Activated B cell treated with CpG ODN at 0.5 μM for 24 hours (primary cell): ENCODE results near the gene PHACTR3. TPM values are rescaled to one million over a fixed set of nuclear protein-coding genes. Genes with fewer than 3 reads are reported as not detected.

Experiments used
- ATAC-seq: fragments of 200-7000 bp; cut with Tn5 transposase; one replicate; pipeline ENCODE4 v1.10.0; 2021; ENCODE audit warnings: low read depth, mild to moderate bottlenecking, moderate library complexity
- CTCF ChIA-PET: fragments of 350-600 bp; sonication (Branson Sonifier 250); formaldehyde crosslinking; loops from one replicate; lab custom pipeline; 2021; ENCODE audit warnings: antibody characterized with exemption; lab: Charles Lee
- POLR2A ChIA-PET: fragments of 350-600 bp; sonication (Branson Sonifier 250); formaldehyde crosslinking; loops from one replicate; lab custom pipeline; 2021; ENCODE audit warnings: antibody characterized with exemption; lab: Charles Lee
- DNase-seq: peaks from one replicate; pipeline ENCODE4 v3.0.0; 2022
- H3K27ac Mint-ChIP-seq: one replicate; pipeline ENCODE4 v1.8.0; 2020; ENCODE audit warnings: mixed read lengths
- H3K27me3 Mint-ChIP-seq: one replicate; pipeline ENCODE4 v1.8.0; 2021; ENCODE audit warnings: mixed read lengths
- H3K36me3 Mint-ChIP-seq: one replicate; pipeline ENCODE4 v1.8.0; 2021; ENCODE audit warnings: low read depth, mixed read lengths
- H3K4me1 Mint-ChIP-seq: one replicate; pipeline ENCODE4 v1.8.0; 2021; ENCODE audit warnings: mixed read lengths
- H3K4me3 Mint-ChIP-seq: one replicate; pipeline ENCODE4 v1.8.0; 2020; ENCODE audit warnings: mild to moderate bottlenecking, mixed read lengths
- H3K9me3 Mint-ChIP-seq: one replicate; pipeline ENCODE4 v1.8.0; 2020; ENCODE audit warnings: mixed read lengths
- intact Hi-C: fragments of 100-400 bp; cut with micrococcal nuclease; formaldehyde crosslinking; loops from one replicate; pipeline ENCODE4 v1.15.1; 2024
- total RNA-seq: library from RNA; stranded (reverse); gene quantifications from 2 replicates; pipeline ENCODE4 v1.2.3, GENCODE V29; 2022
- TF ChIP-seq, protein P1 (sequence below): fragments of 200-600 bp; IDR thresholded peaks from one replicate; pipeline ENCODE4 v1.8.0; 2022; ENCODE audit warnings: antibody characterized with exemption, mild to moderate bottlenecking

The PHACTR3 gene
- total RNA-seq, 1 donor from 2014 or later, result not detected

- CTCF ChIA-PET, result no interaction called here
- intact Hi-C loops, result no loop called here
- no peaks in the 10 kb centered on the region for H3K9me3 Mint-ChIP-seq
- no peak for ATAC-seq
- no peak for DNase-seq
- TF ChIP-seq, protein P1, sequence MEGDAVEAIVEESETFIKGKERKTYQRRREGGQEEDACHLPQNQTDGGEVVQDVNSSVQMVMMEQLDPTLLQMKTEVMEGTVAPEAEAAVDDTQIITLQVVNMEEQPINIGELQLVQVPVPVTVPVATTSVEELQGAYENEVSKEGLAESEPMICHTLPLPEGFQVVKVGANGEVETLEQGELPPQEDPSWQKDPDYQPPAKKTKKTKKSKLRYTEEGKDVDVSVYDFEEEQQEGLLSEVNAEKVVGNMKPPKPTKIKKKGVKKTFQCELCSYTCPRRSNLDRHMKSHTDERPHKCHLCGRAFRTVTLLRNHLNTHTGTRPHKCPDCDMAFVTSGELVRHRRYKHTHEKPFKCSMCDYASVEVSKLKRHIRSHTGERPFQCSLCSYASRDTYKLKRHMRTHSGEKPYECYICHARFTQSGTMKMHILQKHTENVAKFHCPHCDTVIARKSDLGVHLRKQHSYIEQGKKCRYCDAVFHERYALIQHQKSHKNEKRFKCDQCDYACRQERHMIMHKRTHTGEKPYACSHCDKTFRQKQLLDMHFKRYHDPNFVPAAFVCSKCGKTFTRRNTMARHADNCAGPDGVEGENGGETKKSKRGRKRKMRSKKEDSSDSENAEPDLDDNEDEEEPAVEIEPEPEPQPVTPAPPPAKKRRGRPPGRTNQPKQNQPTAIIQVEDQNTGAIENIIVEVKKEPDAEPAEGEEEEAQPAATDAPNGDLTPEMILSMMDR, result no peak
- H3K27me3 Mint-ChIP-seq, result no peaks in the 10 kb centered on the region
- H3K4me1 Mint-ChIP-seq, result no peaks in the 10 kb centered on the region
- POLR2A ChIA-PET, result no interaction called here
- no peaks in the 10 kb centered on the region for H3K36me3 Mint-ChIP-seq
- H3K4me3 Mint-ChIP-seq, result no peak overlapping the region
- no peak overlapping the region for H3K27ac Mint-ChIP-seq
Measured at GRCh38 chr20:59810449-59811187, 206.3 kb downstream of the PHACTR3 start.

DNA sequence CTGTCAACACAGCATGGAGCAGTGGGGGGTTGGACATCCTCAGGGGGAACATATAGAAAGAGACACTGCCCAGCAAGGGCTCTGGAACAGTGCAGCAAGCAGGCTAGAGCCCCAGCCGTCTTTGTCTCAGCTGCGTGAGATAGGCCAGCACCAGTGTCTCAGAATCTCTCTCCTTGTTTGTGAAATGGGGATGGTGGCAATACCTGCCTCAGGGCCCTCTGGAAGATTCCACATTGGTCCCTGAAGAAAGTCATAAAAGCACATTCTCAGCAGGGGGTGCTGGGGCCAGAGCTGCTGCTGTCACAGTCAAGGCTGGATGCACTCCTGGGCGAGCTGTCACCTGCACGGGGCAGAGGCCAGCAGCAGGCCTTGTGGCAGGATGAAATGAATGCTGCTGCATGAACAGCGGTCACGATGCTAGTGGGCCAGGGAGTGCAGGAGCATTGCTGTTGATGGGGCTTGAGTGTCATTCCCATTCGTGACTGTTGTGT is 207.4 kb downstream of the PHACTR3 start:
- intact Hi-C loops, result no loop called here
- CTCF ChIA-PET, result no interaction called here
- Mint-ChIP-seq H3K27ac (no peak overlapping the region), H3K36me3 (no peaks in the 10 kb centered on the region), H3K4me3 (no peak overlapping the region), H3K4me1 (no peaks in the 10 kb centered on the region), H3K27me3 (no peaks in the 10 kb centered on the region), H3K9me3 (no peaks in the 10 kb centered on the region)
- no peak for DNase-seq
- TF ChIP-seq, protein P1, result no peak
- ATAC-seq, result no peak
- POLR2A ChIA-PET, result no interaction called here

DNA sequence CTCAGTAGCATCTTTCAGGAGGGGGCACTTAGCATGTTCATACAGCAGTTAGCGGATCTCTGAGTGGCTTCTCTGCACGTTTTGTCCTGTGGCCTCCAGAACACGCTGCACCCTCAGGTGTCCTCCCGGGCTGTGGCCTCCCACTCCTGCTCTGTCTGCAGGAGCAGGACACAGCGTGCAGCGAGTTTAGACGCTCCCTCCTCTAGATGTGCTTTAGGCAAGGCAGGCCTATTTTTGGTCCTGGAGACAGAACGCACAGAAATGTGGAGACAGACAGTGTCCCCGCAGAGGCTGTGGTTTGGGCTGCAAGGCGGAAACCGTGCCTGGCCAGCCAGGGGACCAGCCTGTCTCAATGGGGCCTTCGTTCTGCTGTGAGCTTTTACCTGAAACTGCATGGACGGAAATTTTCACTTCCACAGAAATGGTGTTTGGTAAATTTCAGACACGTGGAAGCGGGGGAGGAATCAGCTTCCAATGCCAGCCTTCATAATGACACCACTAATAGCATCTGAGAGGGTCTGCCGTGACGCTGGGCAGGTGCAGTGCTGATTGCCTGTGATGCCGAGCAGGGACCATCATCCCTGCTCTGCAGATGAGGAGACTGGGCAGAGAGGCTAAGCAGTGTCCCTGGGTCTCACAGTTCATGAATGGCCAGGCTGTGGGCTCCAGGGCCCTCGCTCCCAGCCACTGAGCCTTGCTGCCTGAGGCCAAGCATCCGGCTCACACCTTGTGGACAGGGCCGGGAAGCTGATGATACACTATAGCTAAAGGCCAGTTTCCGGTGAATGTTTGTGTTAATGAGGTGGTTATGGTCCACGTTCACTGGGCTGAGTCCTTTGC is 208.2 kb downstream of the PHACTR3 start:
- Mint-ChIP-seq H3K36me3 (no peaks in the 10 kb centered on the region), H3K4me3 (no peak overlapping the region), H3K27ac (no peak overlapping the region), H3K27me3 (no peaks in the 10 kb centered on the region), H3K9me3 (no peaks in the 10 kb centered on the region), H3K4me1 (no peaks in the 10 kb centered on the region)
- no peak for DNase-seq
- ChIA-PET POLR2A (no interaction called here), CTCF (no interaction called here)
- intact Hi-C loops, result no loop called here
- no peak for ATAC-seq
- TF ChIP-seq, protein P1, result no peak

- CTCF ChIA-PET, result no interaction called here
- no peaks in the 10 kb centered on the region for H3K9me3 Mint-ChIP-seq
- POLR2A ChIA-PET, result no interaction called here
- DNase-seq (no peak), ATAC-seq (no peak)
- H3K36me3 Mint-ChIP-seq, result no peaks in the 10 kb centered on the region
- TF ChIP-seq, protein P1, result no peak
- H3K27ac Mint-ChIP-seq, result no peak overlapping the region
- no peak overlapping the region for H3K4me3 Mint-ChIP-seq
- no peaks in the 10 kb centered on the region for H3K4me1 Mint-ChIP-seq
- intact Hi-C loops, result no loop called here
- no peaks in the 10 kb centered on the region for H3K27me3 Mint-ChIP-seq
Measured at GRCh38 chr20:59813126-59813947, 209.0 kb downstream of the PHACTR3 start.
